HG03520 (cell line): ENCODE data around the gene RIMS3.

Experiments
- ATAC-seq: cut with Tn5 transposase; IDR thresholded peaks from one replicate; pipeline ENCODE4 v1.9.1; 2021; ENCODE audit warnings: mild to moderate bottlenecking, moderate library complexity; ENCODE audit not compliant: unreplicated experiment

The RIMS3 gene

DNA sequence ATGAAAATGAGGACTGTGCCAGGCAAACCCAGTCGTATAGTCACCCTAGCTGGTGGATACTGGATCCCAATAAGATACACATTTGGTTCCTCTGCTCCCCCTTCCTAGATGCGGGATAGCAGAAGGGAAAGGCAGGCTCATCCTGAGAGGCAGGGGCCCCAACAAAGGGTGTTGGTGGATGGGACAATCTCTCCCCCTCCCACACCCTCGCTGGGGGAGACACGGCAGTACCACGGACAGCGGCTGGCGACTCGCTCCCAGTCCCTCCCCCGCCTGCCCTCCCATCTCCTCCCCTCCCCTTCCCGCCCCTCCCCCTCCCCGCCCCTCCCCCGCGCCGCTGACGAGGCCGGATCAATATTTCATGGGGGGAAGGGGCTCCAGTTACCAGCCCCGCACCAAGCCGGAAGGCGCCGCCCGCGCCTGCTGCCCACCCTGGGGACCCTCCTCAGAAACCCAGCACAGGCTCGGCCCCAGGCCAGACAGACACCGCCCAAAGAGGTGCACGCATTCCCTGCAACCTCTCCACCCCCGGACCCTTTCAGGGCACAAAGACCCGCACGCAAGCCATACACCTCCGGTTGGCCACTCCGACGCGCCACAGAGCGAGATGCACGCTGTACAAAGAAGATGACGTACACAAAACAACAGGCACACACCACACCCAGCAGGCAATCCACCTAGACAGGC, 11.5 kb downstream of the RIMS3 start:
- no peak for ATAC-seq

DNA sequence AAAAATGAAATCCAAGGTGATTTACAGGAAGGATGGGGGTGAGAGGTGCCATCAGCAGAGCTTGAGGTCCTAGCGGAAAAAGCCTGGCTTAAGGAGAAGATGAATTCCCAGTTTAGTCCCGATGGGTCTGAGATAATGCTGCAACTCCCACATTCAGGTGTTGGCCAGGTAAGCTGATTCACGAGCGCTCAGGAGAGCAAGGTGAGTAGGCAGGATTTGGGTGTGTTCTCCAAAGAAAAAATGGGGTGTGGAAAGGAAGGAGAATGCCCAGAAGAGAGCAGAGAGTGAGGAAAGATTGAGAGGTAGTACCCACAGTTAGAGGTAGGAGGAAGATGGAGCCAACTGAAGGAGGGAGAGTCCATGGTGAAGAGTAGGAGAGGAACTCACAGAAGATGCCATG, 12.5 kb downstream of the RIMS3 start:
- ATAC-seq, result no peak

DNA sequence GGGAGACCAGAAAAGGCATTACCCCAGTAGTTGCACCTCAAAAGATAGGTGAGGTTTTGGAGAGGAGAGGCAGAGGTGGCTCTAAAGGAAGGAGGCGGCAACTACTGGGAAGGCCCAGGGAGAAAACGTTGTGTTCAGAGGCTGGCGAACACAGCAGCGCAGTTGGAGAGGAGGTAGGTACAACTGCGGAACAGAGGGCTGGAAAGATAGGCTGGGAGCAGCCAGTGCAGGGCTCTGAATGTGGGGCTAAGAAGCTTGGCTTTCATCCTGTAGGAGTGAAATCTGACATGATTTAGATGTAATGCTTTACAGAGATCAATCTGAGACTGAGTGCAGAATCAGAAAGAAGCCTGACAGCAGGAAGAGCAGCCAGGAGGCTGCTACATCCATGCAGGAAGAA, 13.0 kb downstream of the RIMS3 start:
- ATAC-seq, result no peak

DNA sequence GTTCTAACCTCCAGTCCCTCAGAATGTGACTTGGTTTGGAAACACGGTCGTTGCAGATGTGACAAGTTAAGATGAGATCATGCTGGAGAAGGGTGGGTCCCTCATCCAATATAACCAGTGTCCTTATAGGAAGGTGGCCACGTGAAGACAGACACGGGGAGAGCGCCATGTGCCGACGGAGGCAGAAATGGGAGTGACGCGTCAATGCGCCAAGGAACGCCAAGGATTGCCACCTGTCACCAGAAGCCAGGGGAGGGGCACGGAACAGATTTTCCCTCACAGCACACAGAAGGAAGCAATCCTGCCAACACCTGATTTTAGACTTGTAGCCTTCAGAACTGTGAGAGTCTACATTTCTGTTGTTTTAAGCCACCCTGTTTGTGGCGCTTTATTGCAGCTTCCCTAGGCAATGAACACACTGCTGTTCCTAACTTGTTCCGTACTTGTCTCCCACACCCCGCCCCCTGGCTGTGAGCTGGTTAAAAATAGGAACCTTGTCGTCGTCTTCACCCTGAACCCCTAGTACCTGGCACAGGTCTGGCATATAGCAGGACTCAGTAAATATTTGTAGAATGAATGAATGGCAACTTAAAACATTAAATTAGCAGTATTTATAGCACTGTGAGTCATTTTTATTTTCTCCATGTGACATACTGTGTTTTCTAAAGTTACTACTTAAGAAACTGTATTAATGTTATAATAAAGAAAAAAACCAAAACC, 14.2 kb downstream of the RIMS3 start:
- no peak for ATAC-seq

DNA sequence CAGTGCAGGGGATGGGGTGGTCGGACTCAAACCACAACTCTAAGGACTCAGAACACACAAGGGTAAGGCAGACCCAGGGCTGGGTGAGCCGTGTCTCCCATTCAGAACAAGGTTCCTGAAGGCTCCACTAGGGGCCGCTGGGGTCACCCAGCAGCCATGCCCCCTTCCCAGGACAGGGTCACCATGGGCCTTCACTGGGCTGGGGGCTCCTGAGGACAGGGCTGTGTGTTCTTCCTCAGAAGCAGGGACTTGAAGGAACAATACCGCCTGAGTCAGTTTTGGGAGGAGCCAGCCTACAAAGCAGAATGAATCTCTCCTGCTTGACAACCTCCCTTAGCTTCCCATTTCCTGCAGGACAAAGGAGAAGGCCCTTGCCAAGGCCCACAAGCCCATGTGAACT, 15.4 kb downstream of the RIMS3 start:
- ATAC-seq, result no peak

DNA sequence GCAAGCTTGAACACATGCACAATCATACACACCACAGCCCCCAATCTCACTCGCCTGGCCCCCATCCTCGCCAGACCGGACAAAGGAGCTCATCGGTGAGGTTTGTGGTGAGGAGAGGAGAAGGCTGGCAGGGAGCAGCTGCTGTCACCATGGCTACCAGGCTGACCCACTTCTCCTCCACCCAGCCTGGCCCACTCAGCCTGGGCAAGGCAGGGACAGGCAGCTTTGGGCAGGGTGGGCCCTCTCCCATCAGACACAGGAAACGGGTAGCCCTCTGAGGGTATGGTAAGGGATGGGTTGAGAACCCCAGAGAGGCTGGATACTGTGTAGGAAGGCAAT, 15.9 kb downstream of the RIMS3 start:
- ATAC-seq, result no peak

DNA sequence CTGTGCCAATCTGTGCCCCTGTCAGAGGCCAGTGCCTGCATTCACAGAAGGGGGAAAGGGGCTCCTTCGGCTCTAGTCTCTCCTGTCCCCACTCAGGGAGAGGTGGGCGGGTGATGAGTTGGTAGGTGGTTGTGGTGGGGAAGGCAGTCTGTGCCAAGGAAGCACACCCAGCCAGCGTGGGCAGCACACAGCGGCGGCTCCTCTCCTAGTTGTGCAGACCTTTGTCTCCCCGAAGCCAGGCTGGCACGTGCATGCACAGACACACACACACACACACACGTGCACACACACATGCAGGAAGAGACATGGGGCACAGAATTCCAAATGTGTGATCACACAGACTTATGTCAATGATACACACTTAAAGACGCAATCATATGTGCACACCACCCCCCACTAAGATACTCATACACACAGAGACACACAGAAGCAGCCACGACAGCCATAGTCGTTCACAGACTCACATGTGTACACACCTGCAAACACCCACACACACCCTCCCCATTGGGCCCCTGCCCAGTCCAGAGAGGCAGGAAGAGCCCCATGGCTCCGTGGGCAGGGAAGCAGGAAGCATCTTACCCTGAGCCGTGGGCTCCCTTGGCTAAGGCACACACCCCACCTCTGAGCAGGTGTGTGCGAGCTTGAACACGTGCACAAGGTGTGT, 16.4 kb downstream of the RIMS3 start:
- ATAC-seq, result no peak

DNA sequence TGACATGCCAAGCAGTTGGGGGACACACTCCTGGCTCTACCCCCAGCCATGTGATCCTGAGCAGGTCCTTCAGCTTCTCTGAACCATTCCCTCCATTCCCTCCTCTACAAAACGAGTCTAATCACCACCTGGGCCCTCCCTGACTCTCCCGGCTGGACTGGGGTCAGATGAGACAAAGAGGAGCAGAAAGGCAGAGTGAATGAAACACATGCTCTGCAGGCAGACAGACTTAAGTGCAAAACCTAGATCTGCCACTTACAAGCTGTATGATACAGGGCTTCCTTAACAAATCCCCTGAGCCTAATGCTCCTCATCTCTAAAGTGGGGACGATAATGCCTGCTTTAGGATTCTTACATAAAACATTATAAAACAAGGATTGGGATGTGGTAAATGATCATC, 17.3 kb downstream of the RIMS3 start:
- ATAC-seq, result no peak

DNA sequence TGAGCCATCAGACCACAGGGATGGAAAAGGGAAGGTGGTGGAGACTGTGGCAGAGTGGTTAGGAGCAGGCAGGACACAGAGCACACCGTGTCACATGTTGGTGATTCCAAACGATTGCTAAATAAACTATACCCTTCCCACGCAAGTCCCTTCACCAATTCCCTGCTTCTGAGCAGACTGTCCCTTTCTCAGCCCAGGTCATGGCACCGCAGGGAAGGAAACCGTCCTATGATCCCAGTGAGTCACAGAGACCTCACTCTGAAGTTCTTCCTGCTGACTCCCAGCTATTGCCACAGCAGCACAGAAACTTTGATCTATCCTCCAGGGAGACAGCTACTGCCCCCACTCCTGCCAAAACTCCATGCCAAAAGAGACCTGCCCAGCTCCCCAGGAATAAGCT, 19.2 kb downstream of the RIMS3 start:
- ATAC-seq, result no peak

DNA sequence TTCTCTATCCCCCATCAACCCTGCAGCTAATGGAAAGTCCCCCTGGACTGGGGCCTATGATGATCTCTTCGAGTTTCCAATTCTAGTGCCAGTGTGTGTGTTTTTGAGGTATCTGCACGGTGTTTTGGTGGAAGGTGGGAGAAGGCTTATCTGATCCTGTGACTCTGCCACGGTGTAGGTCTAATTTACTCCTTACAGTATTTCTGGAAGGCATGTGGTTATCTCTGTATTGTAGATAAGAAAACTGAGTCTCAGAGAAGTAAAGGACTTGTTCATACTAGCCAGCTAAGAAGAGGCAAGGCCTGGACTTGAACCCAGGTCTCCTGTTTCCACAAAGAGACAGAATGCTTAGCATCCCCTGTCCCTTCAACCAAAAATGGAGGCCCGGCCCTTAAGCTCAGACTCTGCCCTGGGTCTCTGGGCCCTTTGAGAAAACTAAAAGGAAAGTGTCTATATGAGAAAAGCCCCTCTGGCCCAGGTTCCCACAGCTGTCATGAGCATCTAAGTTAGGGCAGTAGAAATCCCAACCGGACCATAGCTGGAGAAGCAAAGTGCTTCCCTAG, 20.3 kb downstream of the RIMS3 start:
- ATAC-seq, result no peak

DNA sequence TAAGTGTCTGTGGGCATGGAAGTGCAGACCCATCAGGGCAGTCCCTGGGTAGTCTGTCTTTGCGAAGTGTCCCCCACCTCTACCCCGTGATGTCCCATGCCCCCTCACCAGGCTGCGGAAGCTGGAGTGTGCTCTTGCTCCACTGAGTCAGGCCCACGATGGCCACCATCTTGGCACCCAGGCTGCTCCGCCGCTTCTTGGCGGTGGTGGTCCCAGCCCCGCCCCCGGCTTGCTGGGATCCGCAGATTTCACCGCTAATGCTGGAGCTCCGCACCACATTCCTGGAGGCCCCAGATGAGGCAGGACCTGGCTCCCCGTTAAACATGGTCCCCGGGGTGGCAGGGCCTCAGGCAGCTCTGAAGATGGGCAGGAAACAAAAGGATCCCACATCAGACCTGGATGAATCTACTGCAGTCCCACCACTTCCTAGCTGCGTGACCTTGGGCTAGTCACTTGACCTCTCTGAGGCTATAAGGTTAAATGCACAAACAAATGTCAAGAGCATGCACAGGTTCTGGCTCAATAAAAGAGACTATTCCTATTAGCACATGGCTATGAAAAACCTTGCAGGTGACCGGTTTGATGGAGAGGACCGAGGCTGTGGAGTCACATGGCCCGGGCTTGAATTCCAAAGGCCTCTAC, 23.8 kb downstream of the RIMS3 start:
- no peak for ATAC-seq

DNA sequence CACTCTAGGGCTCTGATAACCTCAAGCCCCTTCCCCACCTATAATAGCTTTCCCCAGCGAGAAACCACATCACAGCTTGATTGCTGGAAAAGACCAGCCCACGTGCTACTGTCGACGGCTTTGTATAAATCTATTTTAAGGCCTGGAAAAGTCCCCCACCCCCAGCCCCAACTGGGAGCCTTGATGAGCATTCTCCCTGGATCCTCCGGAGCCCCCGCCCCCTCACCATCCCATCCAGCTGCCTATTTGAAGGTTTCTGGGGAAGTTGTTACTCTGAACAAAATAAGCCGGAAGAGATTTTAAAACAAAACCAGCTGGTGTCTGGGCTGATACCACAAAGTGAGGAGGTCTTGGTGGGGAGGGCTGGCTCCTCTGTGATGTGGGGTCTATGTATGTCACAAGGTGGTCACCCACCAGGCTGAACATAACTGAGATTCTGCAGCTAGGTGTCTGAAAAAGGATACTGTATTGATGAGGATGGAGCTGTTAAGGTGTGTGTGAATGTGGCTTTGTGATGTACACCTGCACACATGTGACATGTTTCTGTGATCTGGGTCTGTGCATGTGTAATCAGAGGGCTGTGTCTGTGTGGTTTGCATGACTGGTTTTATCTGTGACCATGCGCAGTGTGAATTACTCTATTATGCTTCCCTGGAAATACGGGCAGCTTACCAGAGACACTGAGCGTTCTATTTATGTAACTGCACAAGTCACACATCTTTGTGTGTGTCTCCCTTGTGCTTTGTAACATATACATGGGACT, 25.0 kb downstream of the RIMS3 start:
- ATAC-seq, result no peak

DNA sequence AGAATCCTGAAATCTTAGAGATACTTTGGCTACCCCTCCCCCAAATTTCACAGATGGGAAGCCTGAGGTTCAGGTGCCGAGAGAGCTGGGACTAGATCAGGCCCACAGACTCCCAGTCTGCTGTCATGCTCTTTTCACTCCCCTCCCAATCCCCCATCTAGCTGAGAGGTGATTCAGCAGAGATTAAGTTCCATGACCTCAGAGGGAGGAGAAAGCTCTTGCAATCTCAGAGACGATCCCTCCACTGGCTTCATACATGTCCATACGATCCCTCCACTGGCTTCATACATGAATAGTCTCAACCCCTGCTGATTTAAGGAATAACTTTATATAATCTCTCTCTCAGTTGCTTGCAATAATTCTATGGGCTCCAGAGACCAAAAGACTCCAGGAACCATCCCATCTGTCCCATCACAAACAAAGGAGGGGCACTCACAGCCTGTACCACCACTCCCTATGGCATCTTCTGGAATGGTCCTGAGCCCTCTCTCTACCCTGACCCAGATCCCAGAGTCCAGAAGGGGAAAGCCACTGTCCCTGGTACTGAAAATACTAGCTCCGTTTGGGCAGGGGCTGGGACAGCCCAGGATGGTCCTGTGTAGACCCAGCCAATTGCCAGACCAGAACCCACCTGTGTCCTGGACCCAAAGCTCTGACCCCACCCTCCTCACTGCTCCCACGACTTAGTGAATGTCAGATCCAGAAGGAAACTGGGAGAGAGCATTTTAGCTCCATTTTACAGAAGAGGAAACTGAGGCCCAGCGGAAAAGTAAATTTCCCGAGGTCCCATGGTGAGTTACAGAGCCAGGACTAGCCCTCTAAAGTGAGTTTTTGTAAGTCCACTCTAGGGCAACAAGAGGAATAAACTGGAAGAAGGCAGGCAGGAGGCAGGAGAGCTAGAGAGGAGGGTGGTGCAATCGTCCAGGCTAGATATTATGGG, 27.1 kb downstream of the RIMS3 start:
- ATAC-seq, result no peak

DNA sequence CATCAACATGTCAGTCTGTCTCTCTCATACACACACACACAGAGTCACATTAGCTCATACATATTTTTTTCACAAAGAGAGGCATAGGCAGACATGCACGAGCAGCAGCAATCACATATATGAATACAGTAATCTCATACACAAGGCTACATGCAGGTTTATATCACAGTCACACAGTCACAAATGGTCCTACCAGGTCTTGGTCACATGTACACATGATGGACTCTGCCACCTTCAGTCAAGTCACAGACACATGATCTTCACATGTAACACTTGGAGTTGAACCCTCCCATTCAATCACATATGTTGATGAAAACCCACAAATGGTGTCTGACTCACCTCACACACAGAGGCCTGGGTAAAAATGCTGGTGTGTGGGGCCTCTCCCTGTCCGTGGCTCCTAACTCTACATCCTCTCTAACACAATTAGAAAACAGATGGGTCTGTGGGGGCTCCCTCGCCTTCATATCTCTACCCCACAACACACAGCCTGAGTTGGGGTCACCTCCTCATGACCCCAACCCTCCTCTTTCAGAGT, 27.9 kb downstream of the RIMS3 start:
- ATAC-seq, result no peak

DNA sequence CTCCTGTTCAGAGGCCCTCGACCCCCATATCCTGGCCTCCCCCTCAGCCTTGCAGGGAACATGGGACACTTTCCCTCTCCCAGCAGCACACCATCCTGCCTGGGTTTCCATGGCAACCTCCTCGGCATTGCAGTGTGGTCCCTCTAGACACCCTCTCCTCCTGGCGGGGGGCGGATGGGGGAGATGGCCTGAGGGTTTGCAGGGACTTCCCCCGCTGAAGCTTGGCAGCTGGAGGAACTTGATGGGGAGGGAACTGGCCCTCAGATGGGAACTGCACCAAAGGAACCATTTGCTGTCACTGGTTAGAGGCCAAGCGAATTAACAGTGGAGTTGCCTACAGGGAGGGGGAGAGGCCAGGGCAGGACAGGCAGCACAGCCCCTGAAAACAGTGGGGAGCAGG, 28.7 kb downstream of the RIMS3 start:
- no peak for ATAC-seq

DNA sequence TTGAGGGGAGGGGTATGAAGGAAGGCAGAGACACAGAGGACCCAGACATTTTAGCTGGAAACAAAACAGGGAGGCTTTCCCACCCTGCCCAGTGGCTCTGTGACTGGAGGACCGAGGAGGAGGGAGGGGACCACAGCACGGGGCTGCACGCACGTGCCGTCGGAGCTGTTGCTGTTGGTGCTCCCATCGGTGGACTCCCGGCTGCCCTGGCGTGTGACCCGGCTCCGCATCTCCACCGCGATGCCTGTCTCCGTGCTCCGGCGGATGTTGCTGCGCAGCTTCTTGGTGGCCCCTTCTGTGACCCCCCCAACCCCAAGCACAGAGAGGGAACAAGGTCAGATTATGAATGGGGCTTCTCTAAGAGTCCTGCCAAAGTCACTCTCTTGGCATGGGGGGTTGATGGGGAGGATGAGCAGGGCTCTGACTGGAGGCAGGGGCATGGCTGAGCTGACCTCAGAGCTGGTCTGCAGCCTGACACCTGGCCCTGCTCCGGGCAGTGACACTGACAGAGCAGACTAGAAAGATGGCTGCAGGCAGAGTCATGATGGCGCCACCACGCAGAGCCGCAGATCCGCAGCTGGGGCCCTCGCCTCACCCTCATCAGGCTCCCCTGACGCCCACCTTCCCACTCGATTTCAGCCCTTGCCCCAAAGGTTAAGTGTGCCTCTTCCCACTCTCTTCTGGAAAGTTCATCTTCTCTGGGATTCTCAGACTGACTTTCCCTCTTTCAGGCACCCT, 29.6 kb downstream of the RIMS3 start:
- ATAC-seq, result no peak

DNA sequence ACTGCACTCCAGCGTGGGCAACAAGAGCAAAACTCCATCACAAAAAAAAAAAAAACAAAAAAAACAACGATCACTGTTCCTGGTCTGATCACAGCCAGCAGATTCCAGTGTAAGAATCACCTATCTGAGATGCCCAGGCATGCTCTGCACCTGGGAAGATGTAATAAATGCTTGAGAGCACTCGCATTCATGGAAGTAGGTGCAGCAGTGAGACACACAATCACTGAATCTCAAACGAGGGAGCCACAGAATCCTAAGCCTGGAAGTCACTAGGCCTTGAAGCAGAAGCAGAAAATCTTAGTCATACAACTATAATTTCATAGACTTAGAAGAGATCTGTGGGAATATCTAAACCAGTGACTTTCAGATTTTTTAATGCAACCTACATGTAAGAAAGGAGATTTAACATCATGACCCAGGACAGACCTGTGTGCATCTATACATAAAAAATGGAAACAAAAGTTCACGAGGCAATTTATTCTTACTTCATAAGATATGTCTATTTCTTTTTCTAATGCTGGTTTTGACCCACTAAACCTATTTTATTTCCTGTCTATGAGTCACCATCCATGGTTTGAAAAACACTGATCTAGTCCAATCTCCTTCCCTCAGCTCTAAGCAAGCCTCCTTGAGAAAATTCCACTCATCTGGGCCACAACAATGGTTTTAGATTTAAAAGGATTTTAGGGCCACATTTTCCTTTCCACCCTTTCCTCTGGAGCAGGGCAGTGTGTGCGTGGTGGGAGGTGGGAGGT, 30.4 kb downstream of the RIMS3 start:
- ATAC-seq, result no peak

DNA sequence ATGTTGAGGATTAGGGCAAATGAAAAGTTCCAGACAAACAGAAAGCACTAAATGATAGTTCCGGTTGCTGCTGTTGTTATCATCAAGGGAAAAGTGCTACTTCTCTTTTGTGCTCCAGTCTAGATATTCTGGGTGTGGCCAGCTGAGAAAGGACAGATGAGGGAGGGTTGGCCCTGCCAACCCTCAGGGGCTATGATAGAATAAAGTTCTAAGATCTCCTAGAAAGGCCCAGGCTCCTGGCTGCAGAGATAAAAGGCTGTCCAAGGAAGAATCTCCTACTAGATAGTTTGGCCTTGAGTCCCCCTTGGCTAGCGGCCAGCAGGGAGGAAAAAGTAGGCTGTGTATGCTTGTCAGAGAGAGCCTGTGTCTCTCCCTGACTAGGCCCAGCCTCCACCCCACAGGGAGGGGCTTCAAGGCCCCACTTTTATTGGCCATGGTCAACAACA, 31.5 kb downstream of the RIMS3 start:
- ATAC-seq, result no peak
